Measurements from ENCODE around the gene NMRK2. TPM values are rescaled to one million over a fixed set of nuclear protein-coding genes. Genes with fewer than 3 reads are reported as not detected.

The NMRK2 gene
- total RNA-seq, 1 donor: not detected

DNA sequence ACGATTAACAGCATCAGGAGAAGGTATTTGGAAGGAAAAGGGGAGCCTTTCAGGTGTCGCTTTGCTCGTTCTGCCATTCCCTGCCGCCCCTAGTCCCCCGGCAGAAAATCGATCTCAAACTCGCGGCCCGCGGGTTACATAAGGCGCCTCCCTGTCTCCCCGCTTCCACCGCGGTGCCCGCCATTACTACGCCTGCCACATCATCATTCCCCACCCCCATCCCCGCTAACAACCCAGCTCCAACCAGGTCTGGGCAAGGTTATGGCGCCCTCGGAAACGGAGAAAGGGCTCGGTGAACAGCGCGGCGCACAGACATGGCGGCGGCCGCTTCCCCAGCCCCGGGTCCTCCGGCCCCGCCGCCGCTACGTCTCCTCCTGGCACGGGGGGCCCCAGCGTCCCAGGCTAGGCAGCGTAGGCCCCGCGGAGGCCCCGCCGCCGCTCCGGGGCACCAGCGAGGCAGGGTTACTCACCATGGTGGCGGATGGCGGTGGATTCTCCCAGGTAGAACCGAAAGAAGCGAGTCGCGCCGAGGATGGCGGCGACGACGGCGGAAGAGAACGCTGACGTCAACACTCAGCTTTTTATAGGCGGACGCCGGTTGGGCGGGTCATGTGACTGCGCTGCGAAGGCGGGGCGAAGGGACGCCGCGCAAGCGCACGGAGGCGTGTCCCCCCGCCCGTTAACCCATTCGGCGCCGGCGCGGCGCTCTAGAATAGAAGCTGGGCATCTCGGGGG, 52.2 kb downstream of the NMRK2 start, which contains the start of gene EEF2:
EEF2 (minus strand) TSS at position 556 of the 735 bp plus-strand sequence; CDS start at position 473, 83 bp downstream.
- peak within 1 kb of the TSS; percentile 100 for H3K4me3 ChIP-seq (ENCODE audit: low read depth, low read length)
- peak; percentile 89 for DNase-seq (ENCODE audit: low read depth)
- TF ChIP-seq, protein P1, sequence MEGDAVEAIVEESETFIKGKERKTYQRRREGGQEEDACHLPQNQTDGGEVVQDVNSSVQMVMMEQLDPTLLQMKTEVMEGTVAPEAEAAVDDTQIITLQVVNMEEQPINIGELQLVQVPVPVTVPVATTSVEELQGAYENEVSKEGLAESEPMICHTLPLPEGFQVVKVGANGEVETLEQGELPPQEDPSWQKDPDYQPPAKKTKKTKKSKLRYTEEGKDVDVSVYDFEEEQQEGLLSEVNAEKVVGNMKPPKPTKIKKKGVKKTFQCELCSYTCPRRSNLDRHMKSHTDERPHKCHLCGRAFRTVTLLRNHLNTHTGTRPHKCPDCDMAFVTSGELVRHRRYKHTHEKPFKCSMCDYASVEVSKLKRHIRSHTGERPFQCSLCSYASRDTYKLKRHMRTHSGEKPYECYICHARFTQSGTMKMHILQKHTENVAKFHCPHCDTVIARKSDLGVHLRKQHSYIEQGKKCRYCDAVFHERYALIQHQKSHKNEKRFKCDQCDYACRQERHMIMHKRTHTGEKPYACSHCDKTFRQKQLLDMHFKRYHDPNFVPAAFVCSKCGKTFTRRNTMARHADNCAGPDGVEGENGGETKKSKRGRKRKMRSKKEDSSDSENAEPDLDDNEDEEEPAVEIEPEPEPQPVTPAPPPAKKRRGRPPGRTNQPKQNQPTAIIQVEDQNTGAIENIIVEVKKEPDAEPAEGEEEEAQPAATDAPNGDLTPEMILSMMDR (IDR thresholded peaks at IDR 0.05; ENCODE audit: insufficient read depth, low read depth, low read length): no peak

DNA sequence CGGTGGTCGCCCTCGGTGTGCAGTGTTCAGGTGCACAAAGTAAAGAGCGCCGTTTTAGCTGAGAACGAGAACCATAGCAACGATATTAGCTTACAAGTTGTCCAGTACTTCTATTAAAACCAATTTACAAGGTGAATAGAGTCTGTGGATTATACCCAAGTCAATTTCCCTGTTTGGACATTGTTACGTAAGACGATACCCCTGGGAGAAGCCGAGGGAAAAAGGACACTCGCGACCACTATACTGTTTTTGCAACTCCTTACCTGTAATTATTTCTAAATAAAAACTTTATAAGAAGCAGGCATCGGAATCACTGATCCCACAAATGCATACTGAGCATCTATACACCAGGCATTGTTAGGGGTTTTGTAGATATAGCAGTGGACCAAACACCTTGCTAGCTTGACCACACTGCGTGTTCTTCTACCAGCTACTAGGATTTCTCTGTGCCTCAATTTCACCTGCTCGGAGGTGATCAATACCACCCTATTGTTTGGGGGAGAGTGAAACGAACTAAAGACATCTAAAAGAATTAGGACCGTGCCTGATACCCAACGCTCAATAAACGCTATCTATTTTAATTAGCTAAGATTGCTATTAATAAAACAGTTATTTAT, 52.9 kb downstream of the NMRK2 start:
- peak overlapping the region; percentile 100 for H3K4me3 ChIP-seq (ENCODE audit: low read depth, low read length)
- TF ChIP-seq, protein P1 (IDR thresholded peaks at IDR 0.05; ENCODE audit: insufficient read depth, low read depth, low read length): no peak
- no peak for DNase-seq (ENCODE audit: low read depth)

DNA sequence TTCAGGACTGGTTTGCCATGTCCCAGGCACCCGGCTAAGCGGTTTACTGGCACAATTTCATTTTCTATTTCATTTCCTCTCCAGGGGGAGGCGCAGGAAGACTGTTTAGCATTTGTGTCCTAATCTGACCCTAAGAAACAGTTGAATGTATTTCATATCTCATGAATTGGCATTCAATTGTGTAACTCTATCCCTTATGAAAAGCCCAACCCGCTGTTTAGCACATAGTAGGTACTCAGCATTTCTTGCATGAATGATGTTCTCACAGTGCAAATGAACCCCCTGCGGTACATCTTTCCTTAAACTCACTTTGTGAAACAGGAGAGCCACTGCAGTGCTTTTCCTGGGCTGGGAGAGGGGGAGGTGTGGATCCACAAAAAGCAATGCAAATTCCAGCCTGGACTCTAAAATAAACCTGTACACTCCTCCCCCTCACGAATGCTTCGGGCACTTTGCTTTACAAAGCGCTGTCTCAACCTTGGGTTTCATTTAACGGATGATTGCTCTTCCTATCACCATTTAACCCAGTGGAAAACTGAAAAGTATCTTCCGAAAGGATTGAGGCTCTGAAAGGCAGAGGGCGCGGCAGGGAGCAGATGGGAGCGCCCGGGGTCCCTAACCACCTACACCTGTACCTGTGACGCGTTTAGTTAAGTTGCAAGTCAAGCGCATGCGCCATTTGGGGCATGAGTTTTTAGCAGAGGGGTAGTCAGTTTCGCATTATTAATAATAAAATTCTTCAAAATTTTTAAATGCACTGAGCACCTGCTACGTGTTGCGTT, 53.6 kb downstream of the NMRK2 start:
- peak overlapping the region; percentile 100 for H3K4me3 ChIP-seq (ENCODE audit: low read depth, low read length)
- TF ChIP-seq, protein P1 (IDR thresholded peaks at IDR 0.05; ENCODE audit: insufficient read depth, low read depth, low read length): peak; percentile 61

DNA sequence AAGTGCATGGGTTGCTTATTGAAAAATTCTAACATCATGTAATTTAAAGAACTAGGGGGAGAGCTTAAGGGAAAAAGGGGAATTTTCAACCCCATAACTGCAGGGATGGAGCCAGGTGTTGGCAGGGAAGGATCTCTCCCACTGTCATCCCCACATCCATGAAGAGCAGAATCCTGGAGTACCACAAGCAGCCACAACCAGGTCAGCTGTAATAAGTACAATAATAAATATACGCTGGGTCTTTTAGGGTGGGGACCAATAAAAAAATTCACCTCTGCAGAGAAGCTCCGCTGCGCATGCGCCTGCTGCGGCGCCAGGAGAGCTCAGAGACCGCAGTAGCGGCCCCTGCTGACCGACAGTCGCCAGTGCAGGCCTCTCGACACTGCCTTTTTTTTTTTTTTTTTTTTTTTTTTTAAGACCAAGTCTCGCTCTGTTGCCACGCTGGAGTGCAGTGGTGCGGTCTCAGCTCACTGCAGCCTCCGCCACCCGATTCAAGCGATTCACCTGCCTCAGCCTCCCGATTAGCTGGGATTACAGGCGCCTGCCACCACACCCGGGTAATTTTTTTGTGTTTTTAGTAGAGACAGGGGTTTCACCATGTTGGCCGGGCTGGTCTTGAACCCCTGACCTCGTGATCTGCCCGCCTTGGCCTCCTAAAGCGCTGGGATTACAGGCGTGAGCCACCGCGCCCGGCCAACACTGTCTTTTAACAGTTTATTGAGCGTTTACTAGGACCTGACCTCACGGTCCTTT, 54.9 kb downstream of the NMRK2 start:
- H3K4me3 ChIP-seq (ENCODE audit: low read depth, low read length): peak overlapping the region; percentile 33
- TF ChIP-seq, protein P1 (IDR thresholded peaks at IDR 0.05; ENCODE audit: insufficient read depth, low read depth, low read length): peak; percentile 91
- peak; percentile 84 for DNase-seq (ENCODE audit: low read depth)

More for the DNA sequence above, 53.6 kb downstream of the NMRK2 start:
- DNase-seq (ENCODE audit: low read depth): peak; percentile 85

DNA sequence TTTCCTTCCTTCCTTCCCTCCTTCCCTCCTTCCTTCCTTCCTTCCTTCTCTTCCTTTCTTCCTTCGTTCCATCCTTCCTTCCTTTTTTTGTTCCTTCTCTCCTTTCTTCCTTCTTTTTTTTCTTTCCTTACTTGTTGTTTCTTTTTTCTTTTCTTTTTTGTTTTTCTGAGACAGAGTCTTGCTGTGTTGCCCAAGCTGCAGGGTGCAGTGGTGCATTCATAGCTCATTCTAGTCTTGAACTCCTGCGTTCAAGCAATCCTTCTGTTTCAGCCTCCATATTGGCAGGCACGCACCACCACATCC, 57.9 kb downstream of the NMRK2 start:
- DNase-seq (ENCODE audit: low read depth): no peak
- H3K4me3 ChIP-seq (ENCODE audit: low read depth, low read length): no peak overlapping the region
- TF ChIP-seq, protein P1 (IDR thresholded peaks at IDR 0.05; ENCODE audit: insufficient read depth, low read depth, low read length): no peak

Small RNAs within 50 kb of the gene (small RNA-seq; reads per million reads assigned to genes)
- gene RN7SL202P: not detected
- 23.0 reads per million, percentile 94 among the genes with 10 or more reads in this experiment for gene SNORD37

Other genes with a start within 250 kb of the NMRK2 start
- gene PIP5K1C, start 232.6 kb upstream of the NMRK2 start, total RNA-seq: 40.6 and 46.2 TPM in 2 replicates
- gene TJP3, start 224.7 kb upstream of the NMRK2 start, total RNA-seq: not detected in 2 replicates
- gene APBA3, start 171.4 kb upstream of the NMRK2 start, total RNA-seq: 19.4 and 22.2 TPM in 2 replicates
- gene MRPL54, start 170.4 kb upstream of the NMRK2 start, total RNA-seq: 48.4 and 64.1 TPM in 2 replicates
- gene RAX2, start 160.8 kb upstream of the NMRK2 start, total RNA-seq: not detected in 2 replicates
- gene MATK, start 146.7 kb upstream of the NMRK2 start, total RNA-seq: not detected in 2 replicates
- not detected in 2 replicates for gene ZFR2, start 64.0 kb upstream of the NMRK2 start, total RNA-seq
- 0.32 and 0.43 TPM in 2 replicates for gene ATCAY, start 52.4 kb upstream of the NMRK2 start, total RNA-seq
- 209 and 213 TPM in 2 replicates for gene DAPK3, start 38.0 kb downstream of the NMRK2 start, total RNA-seq
- 1,931 and 1,932 TPM in 2 replicates for gene EEF2, start 52.4 kb downstream of the NMRK2 start, total RNA-seq
- gene PIAS4, start 74.7 kb downstream of the NMRK2 start, total RNA-seq: 17.3 and 26.7 TPM in 2 replicates
- gene ZBTB7A, start 133.8 kb downstream of the NMRK2 start, total RNA-seq: 30.9 and 31.5 TPM in 2 replicates
- 137 and 180 TPM in 2 replicates for gene MAP2K2, start 191.1 kb downstream of the NMRK2 start, total RNA-seq
- not detected in 2 replicates for gene CREB3L3, start 220.6 kb downstream of the NMRK2 start, total RNA-seq
- gene SIRT6, start 249.5 kb downstream of the NMRK2 start, total RNA-seq: 10.4 and 10.6 TPM in 2 replicates
- gene ANKRD24, start 249.6 kb downstream of the NMRK2 start, total RNA-seq: under 0.01 and 0.43 TPM in 2 replicates